HL-60 (cell line): Measurements from ENCODE around the gene ZFP69B.

Experiments used
- GABPA ChIP-seq: IDR thresholded peaks from 2 replicates; pipeline ENCODE4 v1.6.1; 2012; ENCODE audit warnings: low read depth
- POLR2AphosphoS5 ChIP-seq: IDR thresholded peaks from 2 replicates; pipeline ENCODE4 v1.6.1; 2012; ENCODE audit warnings: low read depth
- TF ChIP-seq, protein P1 (sequence below): IDR thresholded peaks from one replicate; pipeline ENCODE4 v1.5.1; 2011; ENCODE audit warnings: low read length, control low read depth, inconsistent platforms; ENCODE audit not compliant: insufficient read depth
- TF ChIP-seq, protein P2 (sequence below): IDR thresholded peaks from 2 replicates; pipeline ENCODE4 v1.6.1; 2012; ENCODE audit warnings: low read depth; ENCODE audit not compliant: insufficient replicate concordance

DNA sequence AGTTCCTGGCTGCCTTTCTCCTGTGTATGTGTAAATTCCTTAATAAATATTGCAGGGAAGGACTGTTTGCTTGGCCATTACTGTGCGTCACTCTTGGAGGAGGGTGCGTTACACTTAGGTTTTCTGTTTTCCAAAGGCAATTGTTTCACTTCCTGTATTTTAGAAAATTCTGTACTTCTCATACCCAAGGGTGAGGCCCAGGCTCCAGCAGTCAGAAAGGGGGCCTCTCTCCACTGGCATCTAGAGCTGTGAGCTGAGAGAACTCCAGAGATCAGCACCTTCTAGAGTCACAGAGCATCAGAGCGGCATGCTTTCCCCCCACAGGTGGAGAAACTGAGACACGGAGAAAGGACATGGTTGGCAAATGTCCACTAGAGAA, 27.0 kb upstream of the ZFP69B start:
- TF ChIP-seq, protein P1, sequence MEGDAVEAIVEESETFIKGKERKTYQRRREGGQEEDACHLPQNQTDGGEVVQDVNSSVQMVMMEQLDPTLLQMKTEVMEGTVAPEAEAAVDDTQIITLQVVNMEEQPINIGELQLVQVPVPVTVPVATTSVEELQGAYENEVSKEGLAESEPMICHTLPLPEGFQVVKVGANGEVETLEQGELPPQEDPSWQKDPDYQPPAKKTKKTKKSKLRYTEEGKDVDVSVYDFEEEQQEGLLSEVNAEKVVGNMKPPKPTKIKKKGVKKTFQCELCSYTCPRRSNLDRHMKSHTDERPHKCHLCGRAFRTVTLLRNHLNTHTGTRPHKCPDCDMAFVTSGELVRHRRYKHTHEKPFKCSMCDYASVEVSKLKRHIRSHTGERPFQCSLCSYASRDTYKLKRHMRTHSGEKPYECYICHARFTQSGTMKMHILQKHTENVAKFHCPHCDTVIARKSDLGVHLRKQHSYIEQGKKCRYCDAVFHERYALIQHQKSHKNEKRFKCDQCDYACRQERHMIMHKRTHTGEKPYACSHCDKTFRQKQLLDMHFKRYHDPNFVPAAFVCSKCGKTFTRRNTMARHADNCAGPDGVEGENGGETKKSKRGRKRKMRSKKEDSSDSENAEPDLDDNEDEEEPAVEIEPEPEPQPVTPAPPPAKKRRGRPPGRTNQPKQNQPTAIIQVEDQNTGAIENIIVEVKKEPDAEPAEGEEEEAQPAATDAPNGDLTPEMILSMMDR: no peak
- TF ChIP-seq, protein P2, sequence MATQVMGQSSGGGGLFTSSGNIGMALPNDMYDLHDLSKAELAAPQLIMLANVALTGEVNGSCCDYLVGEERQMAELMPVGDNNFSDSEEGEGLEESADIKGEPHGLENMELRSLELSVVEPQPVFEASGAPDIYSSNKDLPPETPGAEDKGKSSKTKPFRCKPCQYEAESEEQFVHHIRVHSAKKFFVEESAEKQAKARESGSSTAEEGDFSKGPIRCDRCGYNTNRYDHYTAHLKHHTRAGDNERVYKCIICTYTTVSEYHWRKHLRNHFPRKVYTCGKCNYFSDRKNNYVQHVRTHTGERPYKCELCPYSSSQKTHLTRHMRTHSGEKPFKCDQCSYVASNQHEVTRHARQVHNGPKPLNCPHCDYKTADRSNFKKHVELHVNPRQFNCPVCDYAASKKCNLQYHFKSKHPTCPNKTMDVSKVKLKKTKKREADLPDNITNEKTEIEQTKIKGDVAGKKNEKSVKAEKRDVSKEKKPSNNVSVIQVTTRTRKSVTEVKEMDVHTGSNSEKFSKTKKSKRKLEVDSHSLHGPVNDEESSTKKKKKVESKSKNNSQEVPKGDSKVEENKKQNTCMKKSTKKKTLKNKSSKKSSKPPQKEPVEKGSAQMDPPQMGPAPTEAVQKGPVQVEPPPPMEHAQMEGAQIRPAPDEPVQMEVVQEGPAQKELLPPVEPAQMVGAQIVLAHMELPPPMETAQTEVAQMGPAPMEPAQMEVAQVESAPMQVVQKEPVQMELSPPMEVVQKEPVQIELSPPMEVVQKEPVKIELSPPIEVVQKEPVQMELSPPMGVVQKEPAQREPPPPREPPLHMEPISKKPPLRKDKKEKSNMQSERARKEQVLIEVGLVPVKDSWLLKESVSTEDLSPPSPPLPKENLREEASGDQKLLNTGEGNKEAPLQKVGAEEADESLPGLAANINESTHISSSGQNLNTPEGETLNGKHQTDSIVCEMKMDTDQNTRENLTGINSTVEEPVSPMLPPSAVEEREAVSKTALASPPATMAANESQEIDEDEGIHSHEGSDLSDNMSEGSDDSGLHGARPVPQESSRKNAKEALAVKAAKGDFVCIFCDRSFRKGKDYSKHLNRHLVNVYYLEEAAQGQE: no peak
- TF ChIP-seq POLR2AphosphoS5 (no peak), GABPA (no peak)
